Measurements from ENCODE around the gene ZGLP1. TPM values are rescaled to one million over a fixed set of nuclear protein-coding genes. Genes with fewer than 3 reads are reported as not detected.

ZGLP1 gene
- total and polyA plus RNA-seq, 2 of the 13 experiments (the other 11 are each of a cell fraction or from before 2014, with no cell fraction given): 2.4 to 3.0 TPM

GRCh38 chr19:10332965-10333757 is 23.5 kb upstream of the ZGLP1 start, which contains the start of gene RAVER1 (continued):
- TF ChIP-seq GMEB2 (CRISPR knock-in tag; IDR thresholded peaks at IDR 0.05; ENCODE audit: low read depth) (peak; percentile 36; the same call in 1 of the 2 replicates), ZNF800 (CRISPR knock-in tag; IDR thresholded peaks at IDR 0.05) (no peak), HNF1A (IDR thresholded peaks at IDR 0.05; ENCODE audit: low read depth) (no peak), HNF1A (CRISPR knock-in tag; IDR thresholded peaks at IDR 0.05; ENCODE audit: borderline replicate concordance) (peak; percentile 63; the same call in 1 of the 2 replicates), KLF9 (CRISPR knock-in tag; IDR thresholded peaks at IDR 0.05; ENCODE audit: low read depth) (no peak), HMG20B (CRISPR knock-in tag; conservative IDR thresholded peaks at IDR 0.05) (no peak), ELF3 (CRISPR knock-in tag; IDR thresholded peaks at IDR 0.05) (peak; percentile 41; the same call in 1 of the 2 replicates), THRA (CRISPR knock-in tag; IDR thresholded peaks at IDR 0.05; ENCODE audit: borderline replicate concordance) (no peak), SMC3 (IDR thresholded peaks at IDR 0.05; ENCODE audit: low read length) (no peak), ZNF121 (CRISPR knock-in tag; IDR thresholded peaks at IDR 0.05) (no peak), ZNF772 (CRISPR knock-in tag; IDR thresholded peaks at IDR 0.05) (peak; percentile 95), XRCC5 (optimal IDR thresholded peaks at IDR 0.05; ENCODE audit: low read length) (peak; percentile 18), ZNF776 (CRISPR knock-in tag; IDR thresholded peaks at IDR 0.05) (no peak; the same call in 1 of the 2 replicates), FIP1L1 (IDR thresholded peaks at IDR 0.05; ENCODE audit: borderline replicate concordance, insufficient read depth, low read depth, low read length) (no peak), DRAP1 (CRISPR knock-in tag; IDR thresholded peaks at IDR 0.05) (peak; percentile 83), ATRX (CRISPR knock-in tag; IDR thresholded peaks at IDR 0.05; ENCODE audit: borderline replicate concordance) (no peak)
- TF ChIP-seq, protein P1, sequence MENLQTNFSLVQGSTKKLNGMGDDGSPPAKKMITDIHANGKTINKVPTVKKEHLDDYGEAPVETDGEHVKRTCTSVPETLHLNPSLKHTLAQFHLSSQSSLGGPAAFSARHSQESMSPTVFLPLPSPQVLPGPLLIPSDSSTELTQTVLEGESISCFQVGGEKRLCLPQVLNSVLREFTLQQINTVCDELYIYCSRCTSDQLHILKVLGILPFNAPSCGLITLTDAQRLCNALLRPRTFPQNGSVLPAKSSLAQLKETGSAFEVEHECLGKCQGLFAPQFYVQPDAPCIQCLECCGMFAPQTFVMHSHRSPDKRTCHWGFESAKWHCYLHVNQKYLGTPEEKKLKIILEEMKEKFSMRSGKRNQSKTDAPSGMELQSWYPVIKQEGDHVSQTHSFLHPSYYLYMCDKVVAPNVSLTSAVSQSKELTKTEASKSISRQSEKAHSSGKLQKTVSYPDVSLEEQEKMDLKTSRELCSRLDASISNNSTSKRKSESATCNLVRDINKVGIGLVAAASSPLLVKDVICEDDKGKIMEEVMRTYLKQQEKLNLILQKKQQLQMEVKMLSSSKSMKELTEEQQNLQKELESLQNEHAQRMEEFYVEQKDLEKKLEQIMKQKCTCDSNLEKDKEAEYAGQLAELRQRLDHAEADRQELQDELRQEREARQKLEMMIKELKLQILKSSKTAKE (CRISPR knock-in tag; IDR thresholded peaks at IDR 0.05; ENCODE audit: borderline replicate concordance): no peak

All from HepG2 (cell line).